GM12891 (cell line): ENCODE data around the gene ERVV-1.

ENCODE experiments used
- DNase-seq: peaks from one replicate; pipeline ENCODE4 v3.0.0; 2011; ENCODE audit warnings: low spot score; ENCODE audit not compliant: insufficient read length
- FAIRE-seq: peaks from 2 replicates; lab custom pipeline; 2011; peaks lifted over from hg19 to GRCh38; lab: Jason Lieb, UNC
- PAX5 ChIP-seq: IDR thresholded peaks from 2 replicates; pipeline ENCODE4 v1.6.1; 2011; ENCODE audit warnings: low read length, moderate library complexity, mild to moderate bottlenecking; ENCODE audit not compliant: insufficient read depth, severe bottlenecking
- POLR2A ChIP-seq: IDR thresholded peaks from 2 replicates; pipeline ENCODE4 v1.6.1; 2011; ENCODE audit warnings: low read depth, low read length, control low read depth
- POLR2AphosphoS5 ChIP-seq: IDR thresholded peaks from 2 replicates; pipeline ENCODE4 v1.6.1; 2011; ENCODE audit warnings: low read depth, low read length, control low read depth
- POU2F2 ChIP-seq: IDR thresholded peaks from 2 replicates; pipeline ENCODE4 v1.6.1; 2011; ENCODE audit warnings: low read depth, mild to moderate bottlenecking, control low read depth, low read length, moderate library complexity
- SPI1 ChIP-seq: IDR thresholded peaks from 2 replicates; pipeline ENCODE4 v1.6.1; 2011; ENCODE audit warnings: low read depth, low read length, control low read depth
- TAF1 ChIP-seq: IDR thresholded peaks from 2 replicates; pipeline ENCODE4 v1.6.1; 2011; ENCODE audit warnings: low read depth, low read length, control low read depth

The ERVV-1 gene

DNA sequence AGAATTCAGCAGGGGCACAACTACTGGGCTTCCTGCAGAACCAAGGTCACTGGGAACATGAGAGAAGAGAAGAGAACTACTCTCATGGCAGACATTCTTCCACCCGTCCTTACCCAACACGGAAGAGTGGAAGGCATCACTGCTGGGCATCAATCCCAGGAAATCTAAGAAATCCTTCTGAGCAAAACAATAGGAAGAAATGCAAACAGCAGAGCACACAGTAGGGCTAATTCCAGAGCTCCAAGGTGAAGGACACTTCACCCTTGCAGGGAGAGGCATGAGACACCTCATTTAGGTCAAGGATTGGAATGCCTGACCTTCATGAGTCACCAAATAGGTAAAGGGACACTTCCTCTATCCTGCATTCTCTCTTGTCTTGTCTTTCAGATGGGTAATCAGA, 33.7 kb downstream of the ERVV-1 start:
- FAIRE-seq (no peak), DNase-seq (no peak)
- no peak for TF ChIP-seq PAX5
- no peak for TF ChIP-seq TAF1
- no peak for TF ChIP-seq POLR2A
- TF ChIP-seq POU2F2, result no peak
- TF ChIP-seq POLR2AphosphoS5, result no peak
- no peak for TF ChIP-seq SPI1

DNA sequence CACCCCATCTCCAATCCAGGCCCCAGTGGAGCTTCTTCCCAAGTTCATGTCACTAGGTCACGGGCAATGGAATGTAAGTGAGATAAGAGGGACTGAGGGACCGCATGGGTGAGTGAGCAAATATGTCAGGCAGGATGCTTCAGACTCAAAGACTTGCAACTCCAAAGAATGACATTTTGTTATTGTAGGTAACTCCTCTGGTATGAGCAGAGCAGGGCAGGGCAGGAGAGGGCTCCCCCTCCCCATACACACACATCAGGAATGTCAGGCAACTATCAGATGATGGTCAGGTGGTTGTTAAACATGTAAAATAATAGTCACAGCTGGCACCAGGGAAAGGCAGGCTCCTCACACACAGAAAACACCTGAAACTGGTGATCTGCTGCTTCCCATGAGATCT, 41.4 kb downstream of the ERVV-1 start:
- no peak for DNase-seq
- no peak for FAIRE-seq
- TF ChIP-seq TAF1 (no peak), PAX5 (no peak), POLR2AphosphoS5 (no peak), SPI1 (no peak), POU2F2 (no peak), POLR2A (no peak)

DNA sequence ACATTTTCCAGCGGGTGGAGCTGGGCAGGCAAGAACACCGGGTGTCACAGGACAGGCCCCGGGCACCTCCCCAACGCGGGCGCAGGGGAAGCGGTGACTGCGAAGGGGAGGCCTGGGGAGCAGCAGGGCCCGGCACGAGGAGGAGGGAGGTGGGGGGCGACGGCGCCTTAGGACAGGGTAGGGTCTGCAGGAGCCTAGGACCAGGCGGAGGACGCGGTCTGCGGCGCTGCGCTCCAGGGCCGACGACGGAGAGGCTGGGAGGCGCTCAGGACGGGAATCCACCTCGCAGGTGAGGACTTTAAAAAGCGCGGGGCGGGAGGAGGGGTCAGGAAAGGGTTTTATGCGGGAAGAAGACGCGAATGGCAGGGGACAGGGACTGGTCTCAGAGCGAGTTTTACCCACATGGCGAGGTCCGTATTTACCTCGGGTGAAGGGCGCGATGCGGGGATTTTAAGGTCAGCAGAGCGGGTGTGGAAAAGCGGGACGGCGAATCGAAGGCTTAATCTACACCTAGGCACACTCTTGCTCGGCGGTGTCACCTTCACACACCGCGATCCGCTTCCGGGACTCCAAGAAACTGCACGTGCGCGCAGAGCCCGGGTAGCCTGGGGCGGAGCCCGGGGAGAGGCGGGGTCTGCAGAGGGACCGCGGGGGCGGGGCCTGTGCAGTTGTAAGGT, 44.3 kb downstream of the ERVV-1 start:
- DNase-seq, result no peak
- TF ChIP-seq PAX5 (no peak), POLR2AphosphoS5 (no peak), POLR2A (no peak), TAF1 (no peak), SPI1 (no peak), POU2F2 (no peak)
- no peak for FAIRE-seq
